GM12872 (cell line): ENCODE data around the gene USHBP1.

ENCODE experiments used
- CTCF ChIP-seq: IDR thresholded peaks from 3 replicates; pipeline ENCODE4 v1.5.1; 2011; ENCODE audit warnings: low read depth, mild to moderate bottlenecking, low read length, moderate library complexity; ENCODE audit not compliant: insufficient read depth

USHBP1 gene

GRCh38 chr19:17226002-17226933 lies 38.3 kb downstream of the USHBP1 start, which contains the start of gene OCEL1:
OCEL1 (plus strand) TSS chr19:17226226; CDS start chr19:17226248, 22 bp downstream.
- TF ChIP-seq CTCF, result no peak

GRCh38 chr19:17225053-17225452 lies 39.5 kb downstream of the USHBP1 start:
- TF ChIP-seq CTCF, result no peak

- no peak for TF ChIP-seq CTCF
Observed at GRCh38 chr19:17220207-17220758, 44.3 kb downstream of the USHBP1 start.

DNA sequence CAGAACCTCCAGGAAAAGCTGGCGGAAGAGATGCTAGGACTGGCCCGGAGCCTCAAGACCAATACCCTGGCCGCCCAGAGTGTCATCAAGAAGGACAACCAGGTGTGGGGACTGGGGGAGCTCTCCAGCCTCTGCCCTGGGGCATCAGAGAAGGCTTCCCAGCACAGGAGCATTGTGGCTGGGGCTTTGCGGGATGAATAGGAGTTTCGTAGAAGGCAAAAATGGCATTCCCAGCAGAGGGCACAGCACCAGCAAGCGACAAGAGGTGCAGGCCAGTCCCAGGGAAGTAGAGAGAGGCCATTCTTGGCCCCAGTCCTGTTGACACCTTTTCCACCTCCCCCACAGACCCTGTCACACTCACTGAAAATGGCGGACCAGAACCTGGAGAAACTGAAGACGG lies 45.3 kb downstream of the USHBP1 start:
- TF ChIP-seq CTCF, result no peak

DNA sequence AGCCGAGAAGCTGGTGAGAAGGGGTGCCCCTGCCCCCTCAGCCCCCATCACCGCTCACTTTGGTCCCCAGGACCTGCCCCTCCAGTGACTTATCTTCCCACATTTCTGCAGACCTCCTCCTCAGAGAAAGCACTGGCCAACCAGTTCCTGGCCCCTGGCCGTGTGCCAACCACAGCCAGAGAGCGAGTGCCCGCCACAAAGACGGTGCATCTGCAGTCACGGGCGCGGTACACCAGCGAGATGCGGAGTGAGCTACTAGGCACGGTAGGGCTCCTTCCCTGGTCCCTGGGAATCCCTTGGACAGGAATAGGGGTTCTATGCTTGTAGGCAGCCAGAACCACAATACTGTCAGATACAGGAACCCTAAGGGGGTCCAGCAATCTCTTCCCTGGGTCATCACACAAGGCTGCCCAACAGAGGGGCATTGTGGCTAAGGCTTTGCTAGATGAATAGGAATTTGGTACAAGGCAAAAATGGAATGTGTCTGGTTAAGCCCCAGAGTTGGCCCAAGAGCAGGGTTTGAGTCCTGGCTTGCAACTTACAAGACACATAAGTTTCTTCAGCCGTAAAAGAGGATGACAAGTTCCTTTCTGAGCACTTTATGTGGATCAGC lies 48.4 kb downstream of the USHBP1 start:
- TF ChIP-seq CTCF, result no peak

DNA sequence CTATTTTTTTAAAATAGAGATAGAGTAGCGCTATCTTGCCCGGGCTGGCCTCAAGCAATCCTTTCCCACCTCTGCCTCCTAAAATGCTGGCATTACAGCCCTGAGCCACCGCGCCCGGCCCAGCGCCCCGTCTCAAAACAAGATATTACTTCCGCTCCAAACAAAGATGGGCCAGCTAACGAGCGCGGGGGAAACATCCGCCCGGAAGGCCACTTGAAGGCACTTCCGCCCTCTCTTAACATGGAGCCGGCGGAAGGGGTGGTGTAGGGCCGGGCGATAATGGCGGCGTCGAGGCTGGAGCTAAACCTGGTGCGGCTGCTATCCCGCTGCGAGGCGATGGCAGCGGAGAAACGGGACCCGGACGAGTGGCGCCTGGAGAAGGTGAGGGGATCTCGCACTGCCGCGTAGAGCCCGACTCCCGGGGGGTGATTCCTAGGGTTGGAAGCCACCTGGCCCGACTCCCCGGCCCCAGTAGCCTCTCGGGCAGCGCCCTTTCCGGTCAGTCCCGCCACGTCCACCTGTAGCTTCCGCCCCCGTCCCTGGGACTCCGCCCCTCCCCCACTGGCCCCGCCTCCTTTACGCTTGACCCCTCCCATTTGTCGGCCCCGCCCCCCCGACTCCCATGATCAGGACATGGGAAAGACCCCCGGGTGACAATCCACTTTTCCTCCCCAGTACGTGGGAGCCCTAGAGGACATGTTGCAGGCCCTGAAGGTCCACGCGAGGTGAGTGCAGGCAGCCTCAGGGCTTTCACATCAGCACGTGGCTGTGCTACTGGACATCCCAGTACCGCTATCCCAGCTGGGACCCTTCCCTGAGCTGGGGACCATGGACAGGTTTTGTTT lies 49.2 kb downstream of the USHBP1 start, which contains the start of gene USE1:
Gene USE1 (plus strand): TSS at position 231 of the 845 bp plus-strand sequence. CDS start 49 bp downstream, at position 280.
- TF ChIP-seq CTCF, result no peak
